ENCODE data around the gene NUP93.

The NUP93 gene

GRCh38 chr16:56729735-56730662 lies at the start of gene NUP93:
Gene NUP93, plus strand, starts transcription at chr16:56730129. Its CDS starts 18,119 bp downstream, at chr16:56748248.
- DNase-seq = peak; percentile 90

GRCh38 chr16:56681939-56682702 lies 47.8 kb upstream of the NUP93 start, which contains the start of gene MT1X:
Gene MT1X, plus strand, starts transcription at chr16:56682470. Its CDS starts 71 bp downstream, at chr16:56682541.
- DNase-seq = peak; percentile 89

- DNase-seq = no peak
Observed at GRCh38 chr16:56682703-56683397, 47.1 kb upstream of the NUP93 start.

- no peak for DNase-seq
Observed at GRCh38 chr16:56683424-56684172, 46.3 kb upstream of the NUP93 start.

- no peak for DNase-seq
Observed at GRCh38 chr16:56684256-56684925, 45.5 kb upstream of the NUP93 start.

- DNase-seq = no peak
Observed at GRCh38 chr16:56684926-56685590, 44.9 kb upstream of the NUP93 start.

- no peak for DNase-seq
Observed at GRCh38 chr16:56686758-56687157, 43.2 kb upstream of the NUP93 start.

- no peak for DNase-seq
Observed at GRCh38 chr16:56688762-56689161, 41.2 kb upstream of the NUP93 start.

- no peak for DNase-seq
Observed at GRCh38 chr16:56689171-56689570, 40.8 kb upstream of the NUP93 start.

GRCh38 chr16:56690420-56691122 lies 39.4 kb upstream of the NUP93 start:
- DNase-seq = no peak

- no peak for DNase-seq
Observed at GRCh38 chr16:56691885-56692284, 38.0 kb upstream of the NUP93 start.

GRCh38 chr16:56695246-56695645 lies 34.7 kb upstream of the NUP93 start:
- DNase-seq = no peak

GRCh38 chr16:56697456-56698155 lies 32.3 kb upstream of the NUP93 start:
- DNase-seq = no peak

- DNase-seq = no peak
Observed at GRCh38 chr16:56700195-56700594, 29.7 kb upstream of the NUP93 start.

- no peak for DNase-seq
Observed at GRCh38 chr16:56700631-56701030, 29.3 kb upstream of the NUP93 start.

GRCh38 chr16:56701534-56701933 lies 28.4 kb upstream of the NUP93 start:
- DNase-seq = no peak

- DNase-seq = no peak
Observed at GRCh38 chr16:56702836-56703235, 27.1 kb upstream of the NUP93 start.

- DNase-seq = peak; percentile 29
Observed at GRCh38 chr16:56708525-56709442, 21.1 kb upstream of the NUP93 start.

Data from CD4-positive, alpha-beta T cell treated with Interleukin-12 subunit alpha and Interleukin-12 subunit beta, for 1 hour (primary cell).